GM19328 (cell line): ENCODE results near the gene COX5A.

ENCODE experiments used
- ATAC-seq: cut with Tn5 transposase; IDR thresholded peaks from one replicate; pipeline ENCODE4 v1.9.1; 2021; ENCODE audit warnings: mild to moderate bottlenecking, moderate library complexity; ENCODE audit not compliant: unreplicated experiment

The COX5A gene

GRCh38 chr15:74873036-74873755 lies 64.7 kb downstream of the COX5A start, which contains the start of gene SCAMP2:
Gene SCAMP2 (minus strand): TSS chr15:74873365. CDS start chr15:74873255, 110 bp downstream.
- peak; percentile 75 for ATAC-seq

DNA sequence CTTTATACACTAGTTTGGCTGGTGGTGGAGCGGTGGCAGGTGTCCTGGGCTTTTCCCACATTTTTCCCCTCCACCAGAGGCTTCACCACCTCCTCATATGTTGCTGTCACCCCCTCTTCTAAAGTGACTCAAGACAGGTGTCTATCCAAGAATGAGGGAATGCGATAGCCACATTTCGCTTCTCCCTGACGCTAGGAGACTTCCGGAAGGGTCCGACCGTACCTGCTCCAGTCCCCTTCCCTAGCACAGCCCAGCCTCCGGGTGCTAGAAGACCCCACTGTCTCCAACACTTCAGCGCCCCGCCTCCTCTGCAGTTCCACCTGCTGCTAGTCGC lies 65.2 kb downstream of the COX5A start:
- no peak for ATAC-seq

GRCh38 chr15:74870436-74871215 lies 67.2 kb downstream of the COX5A start:
- ATAC-seq, result no peak
